Endothelial cell of umbilical vein (primary cell): ENCODE results near the gene LRRC43.

ENCODE experiments used
- EZH2 ChIP-seq: IDR thresholded peaks from 2 replicates; pipeline ENCODE4 v1.6.1; 2012; ENCODE audit warnings: borderline replicate concordance, low read depth, mild to moderate bottlenecking, moderate library complexity, low read length, inconsistent platforms; ENCODE audit not compliant: severe bottlenecking
- TF ChIP-seq, protein P1 (sequence below), 2 donors: IDR thresholded peaks; 1 replicate in 1 of 2; 2 replicates in 1 of 2; pipeline ENCODE4 v1.5.1; 2011; ENCODE audit warnings: low read length in 2 of 2, mild to moderate bottlenecking in 2 of 2, moderate library complexity in 2 of 2, control low read depth in 1 of 2, inconsistent platforms in 1 of 2, low read depth in 1 of 2; ENCODE audit not compliant: insufficient read depth in 1 of 2; ENCODE audit errors: extremely low read depth in 1 of 2

DNA sequence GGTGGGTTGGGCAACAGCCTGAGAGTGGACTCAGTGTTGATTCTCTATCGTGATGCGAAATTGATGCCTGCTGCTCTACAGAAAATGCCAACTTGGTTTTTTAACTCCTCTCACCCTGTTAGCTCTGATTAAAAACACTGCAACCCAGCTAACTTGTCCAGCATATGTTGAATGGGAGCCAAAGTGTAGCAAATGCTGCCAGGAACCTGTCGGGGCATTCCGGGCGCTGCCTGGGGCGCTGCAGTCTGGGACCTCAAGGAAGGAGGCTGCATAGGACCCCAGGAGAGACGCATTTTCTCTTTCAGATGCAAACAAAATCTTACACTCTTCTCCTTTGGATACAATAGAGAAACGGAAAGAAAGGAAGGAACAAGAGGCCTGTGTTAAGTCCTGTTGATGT, 24.5 kb downstream of the LRRC43 start:
- TF ChIP-seq EZH2, result no peak
- TF ChIP-seq, protein P1, sequence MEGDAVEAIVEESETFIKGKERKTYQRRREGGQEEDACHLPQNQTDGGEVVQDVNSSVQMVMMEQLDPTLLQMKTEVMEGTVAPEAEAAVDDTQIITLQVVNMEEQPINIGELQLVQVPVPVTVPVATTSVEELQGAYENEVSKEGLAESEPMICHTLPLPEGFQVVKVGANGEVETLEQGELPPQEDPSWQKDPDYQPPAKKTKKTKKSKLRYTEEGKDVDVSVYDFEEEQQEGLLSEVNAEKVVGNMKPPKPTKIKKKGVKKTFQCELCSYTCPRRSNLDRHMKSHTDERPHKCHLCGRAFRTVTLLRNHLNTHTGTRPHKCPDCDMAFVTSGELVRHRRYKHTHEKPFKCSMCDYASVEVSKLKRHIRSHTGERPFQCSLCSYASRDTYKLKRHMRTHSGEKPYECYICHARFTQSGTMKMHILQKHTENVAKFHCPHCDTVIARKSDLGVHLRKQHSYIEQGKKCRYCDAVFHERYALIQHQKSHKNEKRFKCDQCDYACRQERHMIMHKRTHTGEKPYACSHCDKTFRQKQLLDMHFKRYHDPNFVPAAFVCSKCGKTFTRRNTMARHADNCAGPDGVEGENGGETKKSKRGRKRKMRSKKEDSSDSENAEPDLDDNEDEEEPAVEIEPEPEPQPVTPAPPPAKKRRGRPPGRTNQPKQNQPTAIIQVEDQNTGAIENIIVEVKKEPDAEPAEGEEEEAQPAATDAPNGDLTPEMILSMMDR (IDR thresholded peaks at IDR 0.05; ENCODE audit: extremely low read depth in 1 of 2, insufficient read depth in 1 of 2, low read depth in 1 of 2, low read length in 2 of 2), result no peak
